ENCODE results near the gene RALGPS1. TPM values are rescaled to one million over a fixed set of nuclear protein-coding genes. Genes with fewer than 3 reads are reported as not detected.

Gene RALGPS1
- polyA plus RNA-seq, 2 of the 4 experiments (the other 2 are of a cell fraction): 5.0 to 7.9 TPM

GRCh38 chr9:127020036-127020801 lies 105.6 kb downstream of the RALGPS1 start:
- no peaks in the 10 kb centered on the region for H3K9me3 ChIP-seq
- WGBS (ENCODE audit: missing lambda C conversion rate): 83% methylated on average over 4 of the region's 4 CpGs
- no peak for TF ChIP-seq MAX (IDR thresholded peaks at IDR 0.05)
- no peak for TF ChIP-seq EHF (CRISPR knock-in tag; IDR thresholded peaks at IDR 0.05)
- peak; percentile 69 for TF ChIP-seq MAFK (IDR thresholded peaks at IDR 0.05; ENCODE audit: partially characterized antibody)
- CTCF ChIA-PET: no interaction called here
- no peak for DNase-seq (ENCODE audit: low read depth in 1 of 2, low spot score in 1 of 2)
- H3K4me2 ChIP-seq: no peak overlapping the region
- no peak overlapping the region for H3K27ac ChIP-seq
- no peak for ATAC-seq
- no peak for FAIRE-seq
- H3K4me3 ChIP-seq: no peak overlapping the region
- no peaks in the 10 kb centered on the region for H3K4me1 ChIP-seq
- POLR2A ChIA-PET: no interaction called here

- CTCF ChIA-PET: no interaction called here
- DNase-seq (ENCODE audit: low read depth in 1 of 2, low spot score in 1 of 2) (no peak), FAIRE-seq (no peak), ATAC-seq (no peak)
- Histone ChIP-seq H3K4me2 (no peak overlapping the region), H3K4me3 (no peak overlapping the region), H3K4me1 (no peaks in the 10 kb centered on the region), H3K9me3 (no peaks in the 10 kb centered on the region), H3K27ac (no peak overlapping the region)
- TF ChIP-seq PBX3 (IDR thresholded peaks at IDR 0.05) (no peak), EHMT2 (IDR thresholded peaks at IDR 0.05; ENCODE audit: low read depth) (no peak), HMGXB4 (CRISPR knock-in tag; IDR thresholded peaks at IDR 0.05; ENCODE audit: borderline replicate concordance) (no peak), NPAS2 (CRISPR knock-in tag; IDR thresholded peaks at IDR 0.05; ENCODE audit: borderline replicate concordance) (no peak)
- POLR2A ChIA-PET: no interaction called here
Measured at GRCh38 chr9:127020802-127021078, 106.2 kb downstream of the RALGPS1 start.

GRCh38 chr9:127021664-127022363 lies 107.2 kb downstream of the RALGPS1 start:
- H3K9me3 ChIP-seq: no peaks in the 10 kb centered on the region
- no peak overlapping the region for H3K4me2 ChIP-seq
- WGBS (ENCODE audit: missing lambda C conversion rate): 85% methylated on average over 10 of the region's 10 CpGs
- CTCF ChIA-PET: interaction anchor here (2.4 kb wide), 1 partner anchor 13 kb away, joined by 5 read pairs; no protein-coding TSS in a partner anchor
- H3K27ac ChIP-seq: no peak overlapping the region
- no peak for ATAC-seq
- POLR2A ChIA-PET: interaction anchor here (0.6 kb wide), 1 partner anchor 250 kb away, joined by 4 read pairs; no protein-coding TSS in a partner anchor
- no peak for DNase-seq (ENCODE audit: low read depth in 1 of 2, low spot score in 1 of 2)
- no peak for FAIRE-seq
- no peak for TF ChIP-seq CTCF (IDR thresholded peaks at IDR 0.05)
- no peak for TF ChIP-seq MAZ (IDR thresholded peaks at IDR 0.05; ENCODE audit: borderline replicate concordance, low read depth, low read length)
- no peak for TF ChIP-seq FOSB (CRISPR knock-in tag; IDR thresholded peaks at IDR 0.05)
- H3K4me1 ChIP-seq: no peaks in the 10 kb centered on the region
- H3K4me3 ChIP-seq: no peak overlapping the region

- POLR2A ChIA-PET: no interaction called here
- WGBS (ENCODE audit: missing lambda C conversion rate): 64% methylated on average over 3 of the region's 3 CpGs
- no peak for DNase-seq (ENCODE audit: low read depth in 1 of 2, low spot score in 1 of 2)
Measured at GRCh38 chr9:127022913-127023660, 108.5 kb downstream of the RALGPS1 start.

More at GRCh38 chr9:127022913-127023660, 108.5 kb downstream of the RALGPS1 start:
- no peak for FAIRE-seq
- Histone ChIP-seq H3K4me2 (no peak overlapping the region), H3K4me3 (no peak overlapping the region), H3K9me3 (no peaks in the 10 kb centered on the region), H3K4me1 (no peaks in the 10 kb centered on the region), H3K27ac (no peak overlapping the region)
- CTCF ChIA-PET: interaction anchor here (0.6 to 2.4 kb wide), 2 partner anchors 15 to 522 kb away, joined by 3 to 5 read pairs; no protein-coding TSS in a partner anchor
- TF ChIP-seq CTCF (IDR thresholded peaks at IDR 0.05): no peak
- no peak for TF ChIP-seq HEYL (CRISPR knock-in tag; IDR thresholded peaks at IDR 0.05)
- ATAC-seq: no peak

Measured in A549 (cell line).